Body of pancreas (tissue), 4 donors: ENCODE data around the gene SLC46A1.

Source experiments
- POLR2A ChIP-seq, 3 donors: fragments of 450-650 bp; IDR thresholded peaks; one replicate each; pipeline ENCODE4 v1.6.1; 2016; ENCODE audit warnings: antibody characterized with exemption in 3 of 3, mild to moderate bottlenecking in 2 of 3
- TF ChIP-seq, protein P1 (sequence below), 7 experiments: fragments of 450-650 bp in 4 of 7; fragments of 200-600 bp in 3 of 7; sonication (generic) in 3 of 7; IDR thresholded peaks; one replicate each; pipeline ENCODE4 v1.5.1; 2016 to 2019; ENCODE audit warnings: antibody characterized with exemption in 7 of 7

DNA sequence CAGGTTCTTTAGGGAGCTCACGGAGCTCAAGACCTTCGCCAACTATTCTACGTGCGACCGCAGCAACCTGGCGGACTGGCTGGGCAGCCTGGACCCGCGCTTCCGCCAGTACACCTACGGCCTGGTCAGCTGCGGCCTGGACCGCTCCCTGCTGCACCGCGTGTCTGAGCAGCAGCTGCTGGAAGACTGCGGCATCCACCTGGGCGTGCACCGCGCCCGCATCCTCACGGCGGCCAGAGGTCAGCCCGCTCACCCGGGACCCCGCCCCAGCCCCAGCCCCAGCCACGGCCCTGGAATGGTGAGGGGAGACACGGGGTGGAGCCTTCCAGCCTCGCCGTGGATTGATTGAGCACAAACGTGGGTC, 21.0 kb downstream of the SLC46A1 start:
- TF ChIP-seq, protein P1, sequence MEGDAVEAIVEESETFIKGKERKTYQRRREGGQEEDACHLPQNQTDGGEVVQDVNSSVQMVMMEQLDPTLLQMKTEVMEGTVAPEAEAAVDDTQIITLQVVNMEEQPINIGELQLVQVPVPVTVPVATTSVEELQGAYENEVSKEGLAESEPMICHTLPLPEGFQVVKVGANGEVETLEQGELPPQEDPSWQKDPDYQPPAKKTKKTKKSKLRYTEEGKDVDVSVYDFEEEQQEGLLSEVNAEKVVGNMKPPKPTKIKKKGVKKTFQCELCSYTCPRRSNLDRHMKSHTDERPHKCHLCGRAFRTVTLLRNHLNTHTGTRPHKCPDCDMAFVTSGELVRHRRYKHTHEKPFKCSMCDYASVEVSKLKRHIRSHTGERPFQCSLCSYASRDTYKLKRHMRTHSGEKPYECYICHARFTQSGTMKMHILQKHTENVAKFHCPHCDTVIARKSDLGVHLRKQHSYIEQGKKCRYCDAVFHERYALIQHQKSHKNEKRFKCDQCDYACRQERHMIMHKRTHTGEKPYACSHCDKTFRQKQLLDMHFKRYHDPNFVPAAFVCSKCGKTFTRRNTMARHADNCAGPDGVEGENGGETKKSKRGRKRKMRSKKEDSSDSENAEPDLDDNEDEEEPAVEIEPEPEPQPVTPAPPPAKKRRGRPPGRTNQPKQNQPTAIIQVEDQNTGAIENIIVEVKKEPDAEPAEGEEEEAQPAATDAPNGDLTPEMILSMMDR (IDR thresholded peaks at IDR 0.05): no peak
- TF ChIP-seq POLR2A (IDR thresholded peaks at IDR 0.05): no peak
